Endometrium (tissue), 2 donors: ENCODE data around the gene NGB.

Experiments used
- FAIRE-seq: peaks from 2 replicates; lab custom pipeline; 2012; peaks lifted over from hg19 to GRCh38; lab: Jason Lieb, UNC
- donor health status: control.
- donor health status: control.

Gene NGB

DNA sequence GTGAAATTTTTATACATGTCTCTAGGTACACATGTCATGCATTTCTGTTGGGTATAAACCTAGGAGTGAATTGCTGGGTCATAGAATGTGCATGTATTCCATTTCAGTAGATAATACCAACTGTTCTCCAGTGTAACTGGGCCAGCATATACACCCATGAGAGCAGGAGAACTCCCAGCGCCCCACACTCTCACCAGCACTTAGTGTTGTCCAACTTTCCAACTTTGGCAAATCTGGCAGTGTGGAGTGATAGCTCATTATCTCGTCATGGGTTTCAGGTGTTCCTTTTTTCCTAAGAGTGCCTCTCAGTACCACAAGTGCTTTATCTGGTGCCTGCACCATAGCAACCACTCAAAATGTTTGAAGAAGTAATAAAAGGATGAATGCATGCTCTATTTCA, 40.1 kb downstream of the NGB start:
- FAIRE-seq, result no peak

DNA sequence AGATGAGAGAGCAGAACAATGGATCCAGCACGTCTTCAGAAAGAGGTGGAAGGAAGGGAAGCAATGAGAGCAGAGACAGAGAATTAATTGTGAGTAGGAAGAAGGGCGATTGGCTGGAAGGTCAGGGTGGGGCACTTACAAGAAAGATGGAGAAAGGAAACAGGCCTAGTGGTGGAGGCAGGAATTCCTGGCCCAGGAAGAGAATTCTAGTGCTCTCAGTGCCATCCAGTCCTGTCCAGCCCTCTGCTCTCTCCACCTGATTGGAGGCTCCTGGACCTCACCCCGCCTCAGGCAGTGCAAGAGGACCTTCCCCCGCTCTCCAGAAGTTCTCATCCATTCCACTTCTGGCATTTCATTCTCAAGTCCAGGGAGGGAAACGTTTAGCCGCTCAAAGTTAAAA, 43.0 kb downstream of the NGB start:
- FAIRE-seq, result no peak

DNA sequence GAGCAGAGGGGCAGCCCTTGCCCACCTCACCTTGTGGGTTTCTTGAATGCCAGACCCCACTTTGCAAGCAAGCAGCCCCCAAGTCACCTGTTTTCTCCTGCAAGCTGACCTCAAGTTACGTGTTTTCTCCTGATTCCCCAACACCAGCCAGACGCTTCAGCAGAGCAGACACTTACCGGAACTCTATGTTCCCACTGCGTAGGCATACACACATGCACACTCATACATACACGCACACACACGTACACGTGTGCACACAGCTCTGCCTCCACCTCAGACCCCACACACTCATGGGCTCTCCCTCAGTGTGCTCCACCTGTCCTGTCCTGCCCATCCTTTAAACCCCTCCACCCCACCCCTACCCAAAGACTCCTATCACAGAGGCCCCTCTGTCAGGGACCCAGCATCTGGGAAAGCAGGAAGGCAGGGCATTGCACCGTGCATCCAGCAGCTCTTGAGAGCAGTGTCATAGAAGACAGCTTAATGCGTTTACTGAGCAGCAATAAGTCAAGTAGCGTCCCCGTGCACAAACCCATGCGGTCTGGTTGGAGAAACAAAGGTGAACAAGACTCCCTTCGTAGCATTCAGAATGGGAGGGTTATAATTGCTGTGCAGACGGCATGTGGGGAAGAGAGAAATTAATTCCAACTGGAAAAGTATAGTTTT, 45.0 kb downstream of the NGB start:
- no peak for FAIRE-seq

DNA sequence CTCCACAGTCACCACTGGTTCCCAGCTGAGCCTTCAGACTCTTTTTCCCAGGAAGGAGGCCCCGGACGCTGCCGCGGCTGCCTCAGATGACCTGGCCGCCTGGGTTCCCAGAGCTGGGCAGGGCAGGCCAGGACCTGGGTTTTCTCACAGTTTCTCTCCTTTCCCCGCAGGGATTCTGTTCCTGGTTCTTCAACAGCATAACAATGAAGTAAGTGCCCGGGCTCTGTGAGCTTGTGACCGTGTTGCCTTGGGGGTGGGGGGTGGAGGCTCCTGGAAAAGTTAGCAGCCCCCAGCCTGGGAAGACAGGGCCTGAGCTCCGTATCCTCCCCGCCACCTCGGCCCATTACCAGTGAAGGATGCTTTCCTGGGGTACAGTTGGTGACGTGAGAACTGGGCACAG, 45.8 kb downstream of the NGB start:
- no peak for FAIRE-seq

DNA sequence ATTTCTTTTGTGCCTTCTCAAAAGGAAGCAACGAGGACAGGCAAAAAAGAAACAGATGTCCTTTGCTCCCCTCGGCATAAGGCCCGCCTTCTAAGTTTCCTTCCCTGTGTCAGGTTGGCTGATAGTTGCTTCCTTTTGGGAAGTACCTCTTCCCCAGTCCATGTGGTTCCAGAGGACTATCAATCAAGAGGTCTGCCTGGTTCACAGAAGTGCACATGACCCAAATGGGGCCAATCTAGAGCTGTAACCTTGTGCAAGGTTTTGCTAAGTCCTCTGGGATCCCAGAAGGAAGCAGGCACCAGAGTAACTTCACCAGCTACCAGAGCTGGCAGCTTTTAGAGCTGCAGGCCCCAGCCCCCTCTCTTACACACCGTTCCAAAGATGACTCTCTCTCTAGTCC, 46.8 kb downstream of the NGB start:
- no peak for FAIRE-seq

DNA sequence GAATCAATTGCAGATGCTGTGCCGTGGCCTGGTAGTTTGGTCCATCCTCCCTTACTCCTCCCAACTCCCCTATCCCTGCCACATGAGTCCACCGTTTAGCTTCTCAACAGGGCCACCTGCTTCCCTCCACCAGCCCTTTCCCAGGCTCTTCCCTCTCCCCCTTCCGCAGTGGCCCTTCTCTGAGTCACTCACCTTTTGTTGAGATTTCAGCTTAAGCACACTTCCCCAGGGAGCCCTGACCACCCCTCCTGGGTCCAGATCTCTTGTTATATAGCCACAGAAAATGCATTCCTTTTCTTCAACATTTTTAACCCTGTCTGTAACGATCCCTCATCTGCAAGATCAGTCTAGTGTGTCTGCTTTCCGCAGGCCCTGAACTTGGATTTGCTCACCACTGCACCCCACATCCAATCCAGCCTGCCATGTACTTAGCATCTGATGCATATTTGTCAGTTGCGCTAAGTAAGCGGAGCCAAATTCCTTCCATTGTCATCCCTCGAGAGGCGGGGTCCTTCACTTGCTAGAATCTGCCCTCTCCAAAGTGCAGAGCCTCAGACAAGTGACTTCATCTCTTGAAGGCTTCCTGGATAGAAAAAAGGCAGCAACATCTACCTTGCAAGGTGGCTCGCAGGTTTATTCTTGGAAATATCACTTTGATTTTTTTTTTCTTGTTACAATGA, 48.3 kb downstream of the NGB start:
- no peak for FAIRE-seq

DNA sequence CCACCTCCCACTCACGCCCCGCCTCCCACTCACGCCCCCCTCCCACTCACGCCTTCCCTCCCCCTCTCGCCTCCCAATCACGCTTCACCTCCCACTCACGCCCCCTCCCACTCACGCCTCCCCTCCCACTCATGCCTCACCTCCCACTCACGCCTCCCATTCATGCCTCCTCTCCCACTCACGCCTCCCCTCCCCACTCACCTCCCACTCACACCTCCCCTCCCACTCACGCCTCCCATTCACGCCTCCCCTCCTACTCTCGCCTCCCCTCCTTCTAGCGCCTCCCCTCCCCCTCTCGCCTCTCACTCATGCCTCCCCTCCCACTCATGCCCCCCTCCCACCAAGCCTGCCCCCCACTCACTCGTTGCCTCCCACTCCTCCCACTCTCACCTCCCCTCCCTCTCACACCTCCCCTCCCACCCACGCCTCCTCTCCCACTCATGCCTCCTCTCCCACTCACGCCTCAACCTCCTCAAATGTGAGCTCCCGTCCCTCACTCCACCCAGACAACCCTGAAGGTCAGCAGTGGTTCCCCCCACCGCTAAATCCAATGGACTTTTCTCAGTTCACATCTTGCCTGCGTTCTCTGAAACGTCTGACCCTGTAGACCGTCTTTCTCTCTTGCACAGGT, 49.6 kb downstream of the NGB start:
- no peak for FAIRE-seq

DNA sequence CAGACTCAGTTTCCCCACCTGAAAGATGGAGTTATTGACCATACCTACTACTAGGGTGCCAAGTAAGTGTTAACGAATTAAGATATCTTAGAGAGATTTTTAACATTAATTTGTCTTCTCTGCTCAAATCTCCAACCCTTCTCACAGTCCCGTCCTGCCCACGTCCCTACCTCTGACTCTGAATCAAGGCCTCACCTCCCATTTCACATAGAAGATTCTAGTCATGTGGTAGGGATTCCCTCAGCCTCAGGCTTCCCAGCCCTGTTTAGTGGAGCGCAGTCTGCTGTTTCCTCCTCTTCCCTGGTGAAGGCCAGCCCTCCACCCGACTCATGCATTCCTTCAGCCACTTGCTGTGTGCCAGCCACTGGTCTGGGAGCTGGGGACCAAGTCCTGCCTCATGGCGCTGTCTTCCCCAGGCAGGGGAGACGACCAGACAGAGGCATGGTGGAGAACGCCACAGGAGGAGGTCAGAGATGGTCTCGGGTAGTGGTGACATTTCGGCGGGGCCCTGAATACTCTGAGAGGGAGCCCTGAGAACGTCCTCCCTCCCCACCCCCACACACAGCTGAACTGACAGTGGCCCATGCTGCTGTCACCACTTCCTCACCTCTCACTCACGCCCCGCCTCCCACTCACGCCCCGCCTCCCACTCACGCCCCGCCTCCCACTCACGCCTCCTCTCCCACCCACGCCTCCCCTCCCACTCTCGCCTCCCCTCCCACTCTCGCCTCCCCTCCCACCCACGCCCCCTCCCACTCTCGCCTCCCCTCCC, 50.6 kb downstream of the NGB start:
- no peak for FAIRE-seq

DNA sequence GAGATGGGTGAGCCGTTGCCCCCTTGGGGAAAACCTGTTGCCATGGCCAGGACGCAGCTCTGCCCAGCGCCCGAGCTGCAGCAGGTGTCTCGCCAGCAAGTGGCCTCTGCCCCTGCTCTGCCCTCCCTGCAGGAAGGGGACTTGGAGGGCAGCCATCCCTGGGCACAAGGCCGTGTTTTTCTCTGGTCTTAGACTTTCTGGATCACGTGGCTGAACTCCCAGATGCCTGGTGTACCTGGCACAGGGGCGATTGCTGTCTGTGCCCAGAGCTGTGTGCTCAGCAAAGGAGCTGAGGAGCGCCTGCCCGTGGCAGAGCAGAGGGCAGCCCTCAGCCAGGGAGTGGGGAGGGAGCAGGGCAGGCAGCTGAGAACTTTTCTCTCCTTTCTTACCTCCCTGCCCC, 51.4 kb downstream of the NGB start:
- FAIRE-seq, result no peak

DNA sequence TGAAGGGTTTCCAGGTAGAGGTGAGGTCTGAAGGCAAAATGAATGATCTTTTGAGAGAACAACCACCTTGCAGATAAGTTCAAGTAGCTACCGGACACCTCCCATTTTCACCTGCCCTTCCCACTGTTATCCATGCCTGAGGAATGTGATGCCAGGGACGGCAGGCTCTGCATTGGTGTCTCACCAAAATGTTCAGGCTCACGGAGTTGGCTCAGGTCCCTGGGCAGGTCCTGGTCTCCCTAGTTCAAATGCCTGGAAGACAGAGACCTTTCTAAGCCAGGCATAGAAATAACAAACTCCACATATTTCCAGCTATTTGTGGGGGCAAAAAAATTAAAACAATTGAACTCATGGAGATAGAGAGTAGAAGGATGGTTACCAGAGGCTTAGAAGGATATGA, 53.5 kb downstream of the NGB start:
- no peak for FAIRE-seq
